SU-DHL-6 (cell line): ENCODE results near the gene CDR2L.
"Not testable (repeated sequence)": the region's sequence is repeated elsewhere in the genome, so short reads cannot be mapped to it uniquely, and the experiment has no call there.

Experiments used
- H2AFZ ChIP-seq: fragments of 200-600 bp; sonication (generic); 2 replicates; pipeline ENCODE4 v1.6.1; 2014; ENCODE audit warnings: low read depth, mild to moderate bottlenecking, moderate library complexity, mixed read lengths, antibody characterized with exemption, low read length; ENCODE audit not compliant: severe bottlenecking
- H3F3A ChIP-seq: fragments of 200-600 bp; shearing (Covaris generic); 2 replicates; pipeline ENCODE4 v1.6.0; 2016; ENCODE audit warnings: antibody characterized with exemption, mild to moderate bottlenecking; ENCODE audit not compliant: insufficient read depth
- H3K27ac ChIP-seq: fragments of 200-600 bp; sonication (generic); 2 replicates; pipeline ENCODE4 v1.5.1; 2016; ENCODE audit warnings: low read depth, mild to moderate bottlenecking, low read length, moderate library complexity, mixed read lengths
- H3K27me3 ChIP-seq: fragments of 200-600 bp; sonication (generic), shearing (Covaris generic); 2 replicates; pipeline ENCODE4 v1.6.0; 2014; ENCODE audit warnings: mild to moderate bottlenecking, low read length
- H3K36me3 ChIP-seq: fragments of 200-600 bp; sonication (generic); 2 replicates; pipeline ENCODE4 v1.6.1; 2014; ENCODE audit warnings: mild to moderate bottlenecking, low read length, mixed read lengths
- H3K4me2 ChIP-seq: fragments of 300-600, 200-600 bp; shearing (Covaris generic), sonication (generic); 2 replicates; pipeline ENCODE4 v1.6.0; 2014; ENCODE audit warnings: low read length, low read depth, mild to moderate bottlenecking; ENCODE audit not compliant: poor library complexity, severe bottlenecking
- H3K4me3 ChIP-seq: fragments of 200-600 bp; sonication (generic); 2 replicates; pipeline ENCODE4 v1.5.1; 2014; ENCODE audit warnings: antibody characterized with exemption, low read length, mild to moderate bottlenecking, mixed read lengths; ENCODE audit not compliant: insufficient read depth, poor library complexity, severe bottlenecking
- H3K79me2 ChIP-seq: fragments of 200-600 bp; sonication (generic); 2 replicates; pipeline ENCODE4 v1.6.1; 2014; ENCODE audit warnings: mild to moderate bottlenecking, low read length, moderate library complexity; ENCODE audit not compliant: insufficient read depth
- H3K9ac ChIP-seq: fragments of 200-600 bp; sonication (generic); 2 replicates; pipeline ENCODE4 v1.7.0; 2014; ENCODE audit warnings: mild to moderate bottlenecking, low read length
- H3K9me2 ChIP-seq: fragments of 200-600 bp; sonication (generic); replicated peaks from 2 replicates; pipeline ENCODE4 v1.6.1; 2014; ENCODE audit warnings: low read length; ENCODE audit not compliant: insufficient read depth
- H3K9me3 ChIP-seq: fragments of 200-600 bp; sonication (generic); 2 replicates; pipeline ENCODE4 v1.6.1; 2014; ENCODE audit warnings: low read length, mixed read lengths; ENCODE audit not compliant: insufficient read depth
- H4K20me1 ChIP-seq: fragments of 200-600 bp; sonication (generic); 2 replicates; pipeline ENCODE4 v1.6.1; 2014; ENCODE audit warnings: low read depth, mild to moderate bottlenecking, antibody characterized with exemption, low read length, moderate library complexity, mixed read lengths
- EZH2phosphoT487 ChIP-seq: fragments of 200-600 bp; sonication (generic), shearing (Covaris generic); conservative IDR thresholded peaks from 2 replicates; pipeline ENCODE4 v1.6.1; 2018; ENCODE audit warnings: mild to moderate bottlenecking, antibody characterized with exemption, low read length, moderate library complexity, mixed read lengths
- TF ChIP-seq, protein P1 (sequence below): fragments of 200-600 bp; sonication (generic); IDR thresholded peaks from one replicate; pipeline ENCODE4 v1.5.1; 2017; ENCODE audit warnings: antibody characterized with exemption, mild to moderate bottlenecking, low read length, moderate library complexity; ENCODE audit not compliant: insufficient read depth, poor library complexity, severe bottlenecking

The CDR2L gene

DNA sequence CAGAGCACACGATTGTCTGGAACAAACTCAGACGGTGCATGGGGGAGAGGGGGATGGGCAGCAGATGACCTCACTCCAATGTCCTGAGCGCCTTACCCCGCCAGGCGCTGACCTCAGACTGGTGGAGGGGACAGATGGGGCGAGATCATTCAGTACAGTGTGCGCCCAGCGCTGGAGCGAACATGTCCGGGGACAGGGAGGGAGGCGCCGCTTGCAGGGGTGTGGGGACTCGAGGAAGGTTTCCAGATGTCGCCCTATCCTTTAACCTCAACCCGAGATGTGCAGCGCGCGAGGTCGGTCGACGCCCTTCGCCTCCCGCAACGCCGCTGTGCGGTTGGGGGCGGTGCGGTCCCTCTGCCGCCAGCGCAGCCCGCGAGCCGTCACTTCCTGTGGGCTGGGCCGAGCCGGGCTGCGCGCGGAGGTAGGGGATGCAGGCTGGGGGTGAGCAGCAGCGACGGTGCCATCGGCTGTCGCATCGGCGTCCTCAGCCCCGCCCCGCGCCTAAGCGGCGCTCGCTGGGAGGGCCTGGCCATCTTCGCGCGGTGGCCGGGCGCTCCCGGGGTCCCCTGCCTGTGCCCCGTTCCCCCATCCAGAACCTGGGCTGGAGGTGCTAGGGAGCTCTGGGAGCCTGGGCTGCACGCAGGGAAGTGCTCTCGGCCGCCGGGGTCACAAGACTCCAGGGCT is 5.3 kb upstream of the CDR2L start:
- Histone ChIP-seq H3K4me2 (peak overlapping the region; percentile 42), H3K9me3 (no peaks in the 10 kb centered on the region), H3K36me3 (no peaks in the 10 kb centered on the region), H3K27ac (no peak overlapping the region), H3K27me3 (no peaks in the 10 kb centered on the region), H2AFZ (peak overlapping the region; percentile 70), H3K4me3 (peak overlapping the region; percentile 26), H3K79me2 (no peaks in the 10 kb centered on the region), H3F3A (no peaks in the 10 kb centered on the region), H3K9me2 (no peaks in the 10 kb centered on the region), H4K20me1 (no peaks in the 10 kb centered on the region), H3K9ac (peak overlapping the region; percentile 39)
- TF ChIP-seq, protein P1, sequence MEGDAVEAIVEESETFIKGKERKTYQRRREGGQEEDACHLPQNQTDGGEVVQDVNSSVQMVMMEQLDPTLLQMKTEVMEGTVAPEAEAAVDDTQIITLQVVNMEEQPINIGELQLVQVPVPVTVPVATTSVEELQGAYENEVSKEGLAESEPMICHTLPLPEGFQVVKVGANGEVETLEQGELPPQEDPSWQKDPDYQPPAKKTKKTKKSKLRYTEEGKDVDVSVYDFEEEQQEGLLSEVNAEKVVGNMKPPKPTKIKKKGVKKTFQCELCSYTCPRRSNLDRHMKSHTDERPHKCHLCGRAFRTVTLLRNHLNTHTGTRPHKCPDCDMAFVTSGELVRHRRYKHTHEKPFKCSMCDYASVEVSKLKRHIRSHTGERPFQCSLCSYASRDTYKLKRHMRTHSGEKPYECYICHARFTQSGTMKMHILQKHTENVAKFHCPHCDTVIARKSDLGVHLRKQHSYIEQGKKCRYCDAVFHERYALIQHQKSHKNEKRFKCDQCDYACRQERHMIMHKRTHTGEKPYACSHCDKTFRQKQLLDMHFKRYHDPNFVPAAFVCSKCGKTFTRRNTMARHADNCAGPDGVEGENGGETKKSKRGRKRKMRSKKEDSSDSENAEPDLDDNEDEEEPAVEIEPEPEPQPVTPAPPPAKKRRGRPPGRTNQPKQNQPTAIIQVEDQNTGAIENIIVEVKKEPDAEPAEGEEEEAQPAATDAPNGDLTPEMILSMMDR: no peak
- no peak for TF ChIP-seq EZH2phosphoT487

DNA sequence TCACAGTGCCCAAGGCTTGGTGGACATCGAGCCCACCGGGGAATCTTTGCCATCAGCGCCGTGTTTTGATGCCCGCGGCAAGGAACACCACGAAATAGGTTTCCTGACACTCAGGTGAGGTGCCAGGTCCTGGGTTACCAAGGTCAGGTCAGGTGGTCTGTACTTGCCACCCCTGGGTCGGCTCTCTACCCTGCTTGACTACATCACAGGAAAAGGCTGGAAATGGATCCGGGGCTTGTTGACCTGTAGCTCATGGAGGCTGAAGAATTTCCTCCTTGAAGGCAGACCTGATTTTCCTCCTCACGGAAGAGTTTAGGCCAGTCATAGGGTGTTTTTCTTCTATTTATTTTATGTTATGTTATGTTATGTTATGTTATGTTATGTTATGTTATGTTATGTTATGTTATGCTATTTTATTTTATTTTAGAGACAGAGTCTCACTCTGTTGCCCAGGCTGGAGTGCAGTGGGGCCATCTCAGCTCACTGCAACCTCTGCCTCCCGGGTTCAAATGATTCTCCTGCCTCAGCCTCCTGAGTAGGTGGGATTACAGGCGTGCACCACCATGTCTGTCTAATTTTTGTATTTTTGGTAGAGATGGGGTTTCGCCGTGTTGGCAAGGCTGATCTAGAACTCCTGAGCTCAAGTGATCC is 4.6 kb upstream of the CDR2L start:
- H3K27ac ChIP-seq, H3K79me2 ChIP-seq, H3K9me2 ChIP-seq, H3K36me3 ChIP-seq, H3K27me3 ChIP-seq, H3K9me3 ChIP-seq, H4K20me1 ChIP-seq, H3F3A ChIP-seq: not testable (repeated sequence)
- peak overlapping the region; percentile 42 for H3K4me2 ChIP-seq
- peak overlapping the region; percentile 39; the same call in 1 of the 2 replicates for H3K9ac ChIP-seq
- H2AFZ ChIP-seq: peak overlapping the region; percentile 70
- H3K4me3 ChIP-seq: peak overlapping the region; percentile 26

DNA sequence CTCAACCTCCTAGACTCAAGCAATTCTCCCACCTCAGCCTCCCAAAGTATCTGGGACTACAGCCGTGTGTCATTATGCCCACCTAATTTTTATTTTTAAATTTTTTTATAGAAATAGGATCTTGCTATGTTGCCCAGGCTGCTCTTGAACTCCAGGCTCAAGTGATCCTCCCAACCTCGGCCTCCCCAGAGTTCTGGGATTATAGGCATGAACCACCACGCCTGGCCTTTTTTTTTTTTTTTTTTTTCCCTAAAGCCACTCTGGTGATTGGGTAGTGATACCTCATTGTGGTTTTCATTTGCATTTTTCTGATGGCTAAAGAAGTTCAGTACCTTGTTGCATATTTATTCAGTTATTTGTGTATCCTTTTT is 1.2 kb upstream of the CDR2L start:
- TF ChIP-seq, protein P1: no peak
- no peak for TF ChIP-seq EZH2phosphoT487
- H3K9ac ChIP-seq: no peak overlapping the region
- no peaks in the 10 kb centered on the region for H3K79me2 ChIP-seq
- H3K4me2 ChIP-seq: no peak overlapping the region
- no peaks in the 10 kb centered on the region for H3F3A ChIP-seq
- no peaks in the 10 kb centered on the region for H3K27me3 ChIP-seq
- H3K36me3 ChIP-seq: no peaks in the 10 kb centered on the region
- no peaks in the 10 kb centered on the region for H3K9me3 ChIP-seq
- no peak overlapping the region for H3K27ac ChIP-seq
- H3K9me2 ChIP-seq: no peaks in the 10 kb centered on the region
- no peak overlapping the region for H3K4me3 ChIP-seq
- H4K20me1 ChIP-seq: no peaks in the 10 kb centered on the region
- no peak overlapping the region for H2AFZ ChIP-seq
